Stomach (tissue), 4 donors: ENCODE measurements around the gene MRPL50.

ENCODE experiments used
- CTCF ChIP-seq, 7 experiments: fragments of 450-650 bp in 4 of 7; fragments of 200-600 bp in 3 of 7; sonication (generic) in 3 of 7; IDR thresholded peaks; one replicate each; pipeline ENCODE4 v1.5.1; 2016 to 2019; ENCODE audit warnings: antibody characterized with exemption in 7 of 7, control low read depth in 2 of 7, mild to moderate bottlenecking in 1 of 7
- EP300 ChIP-seq: sonication (generic); formaldehyde crosslinking; IDR thresholded peaks from one replicate; pipeline ENCODE4 v1.6.1; 2017; ENCODE audit warnings: antibody characterized with exemption
- POLR2A ChIP-seq, 4 donors: fragments of 450-650 bp; IDR thresholded peaks; one replicate each; pipeline ENCODE4 v1.6.1; 2016; ENCODE audit warnings: antibody characterized with exemption in 4 of 4, control low read depth in 2 of 4, mild to moderate bottlenecking in 1 of 4, moderate library complexity in 1 of 4
- POLR2AphosphoS5 ChIP-seq, 3 donors: sonication (generic); formaldehyde crosslinking; IDR thresholded peaks; one replicate each; pipeline ENCODE4 v1.6.1; 2016; ENCODE audit warnings: antibody characterized with exemption in 3 of 3

GRCh38 chr9:101393135-101393534, 5.3 kb downstream of the MRPL50 start:
- TF ChIP-seq POLR2A (IDR thresholded peaks at IDR 0.05) (no peak), CTCF (IDR thresholded peaks at IDR 0.05) (no peak), POLR2AphosphoS5 (IDR thresholded peaks at IDR 0.05) (no peak), EP300 (no peak)
